Neural progenitor cell (in vitro differentiated cells): Measurements from ENCODE around the gene IFT20.

Source experiments
- EZH2phosphoT487 ChIP-seq: fragments of 200-600 bp; sonication (generic); IDR thresholded peaks from 2 replicates; pipeline ENCODE4 v1.6.1; 2017; ENCODE audit warnings: antibody characterized with exemption
- TF ChIP-seq, protein P1 (sequence below): fragments of 200-600 bp; sonication (generic); IDR thresholded peaks from 2 replicates; pipeline ENCODE4 v1.5.1; 2017; ENCODE audit warnings: antibody characterized with exemption, mild to moderate bottlenecking

DNA sequence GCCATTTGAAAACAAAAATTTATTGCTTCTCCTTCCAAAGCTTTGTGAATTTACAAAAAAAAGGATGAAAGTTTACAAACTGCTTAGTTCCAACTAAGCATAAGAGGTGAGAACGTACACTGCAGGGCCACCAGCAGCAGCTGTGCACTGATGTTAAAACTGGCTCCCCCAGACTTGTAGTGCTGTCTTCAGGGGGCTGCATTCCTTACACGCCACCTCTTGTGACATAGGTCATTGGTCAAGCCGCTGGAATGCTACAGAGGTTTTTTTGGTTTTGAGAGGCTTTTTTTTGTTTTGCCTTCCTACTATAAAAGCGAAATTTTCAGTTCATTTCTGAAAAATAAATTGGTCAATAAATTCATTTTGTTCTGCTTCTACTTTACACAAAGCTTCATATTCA, 6.9 kb downstream of the IFT20 start:
- TF ChIP-seq, protein P1, sequence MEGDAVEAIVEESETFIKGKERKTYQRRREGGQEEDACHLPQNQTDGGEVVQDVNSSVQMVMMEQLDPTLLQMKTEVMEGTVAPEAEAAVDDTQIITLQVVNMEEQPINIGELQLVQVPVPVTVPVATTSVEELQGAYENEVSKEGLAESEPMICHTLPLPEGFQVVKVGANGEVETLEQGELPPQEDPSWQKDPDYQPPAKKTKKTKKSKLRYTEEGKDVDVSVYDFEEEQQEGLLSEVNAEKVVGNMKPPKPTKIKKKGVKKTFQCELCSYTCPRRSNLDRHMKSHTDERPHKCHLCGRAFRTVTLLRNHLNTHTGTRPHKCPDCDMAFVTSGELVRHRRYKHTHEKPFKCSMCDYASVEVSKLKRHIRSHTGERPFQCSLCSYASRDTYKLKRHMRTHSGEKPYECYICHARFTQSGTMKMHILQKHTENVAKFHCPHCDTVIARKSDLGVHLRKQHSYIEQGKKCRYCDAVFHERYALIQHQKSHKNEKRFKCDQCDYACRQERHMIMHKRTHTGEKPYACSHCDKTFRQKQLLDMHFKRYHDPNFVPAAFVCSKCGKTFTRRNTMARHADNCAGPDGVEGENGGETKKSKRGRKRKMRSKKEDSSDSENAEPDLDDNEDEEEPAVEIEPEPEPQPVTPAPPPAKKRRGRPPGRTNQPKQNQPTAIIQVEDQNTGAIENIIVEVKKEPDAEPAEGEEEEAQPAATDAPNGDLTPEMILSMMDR = no peak
- TF ChIP-seq EZH2phosphoT487 = no peak
